ENCODE data around the gene HOOK2. TPM values are rescaled to one million over a fixed set of nuclear protein-coding genes. Genes with fewer than 3 reads are reported as not detected.

The HOOK2 gene
- total RNA-seq, 1 experiment from 2014 or later = 70.0 TPM

GRCh38 chr19:12773571-12773970 lies 1.8 kb downstream of the HOOK2 start:
- H3K9me3 Mint-ChIP-seq = no peaks in the 10 kb centered on the region
- H3K4me1 Mint-ChIP-seq = peaks cover 21% of the 10 kb centered on the region
- peak overlapping the region; percentile 81 for H3K27ac Mint-ChIP-seq
- DNase-seq (ENCODE audit: low spot score) (no peak), ATAC-seq (no peak)
- ChIA-PET CTCF (interaction anchor here (0.9 to 7.7 kb wide), 9 partner anchors 8 to 112 kb away, joined by 3 to 136 read pairs (median 25); partner anchors contain the start of gene JUNB), POLR2A (interaction anchor here (1.5 to 3.2 kb wide), 2 partner anchors 16 to 19 kb away, joined by 6 to 15 read pairs; partner anchors contain the start of gene JUNB)
- H3K36me3 Mint-ChIP-seq = peaks cover 14% of the 10 kb centered on the region
- TF ChIP-seq CREM (CRISPR knock-in tag; IDR thresholded peaks at IDR 0.05) (no peak), RORB (CRISPR knock-in tag; IDR thresholded peaks at IDR 0.05) (no peak)
- peak overlapping the region; percentile 20 for H3K4me3 Mint-ChIP-seq
- H3K27me3 Mint-ChIP-seq (ENCODE audit: low read depth) = no peaks in the 10 kb centered on the region; the same call in 1 of the 2 replicates

- POLR2A ChIA-PET = no interaction called here
- no peaks in the 10 kb centered on the region for H3K9me3 Mint-ChIP-seq
- TF ChIP-seq NR1H2 (CRISPR knock-in tag; IDR thresholded peaks at IDR 0.05) (no peak), CREM (CRISPR knock-in tag; IDR thresholded peaks at IDR 0.05) (no peak), ZMAT4 (CRISPR knock-in tag; IDR thresholded peaks at IDR 0.05) (no peak), ZNF396 (CRISPR knock-in tag; IDR thresholded peaks at IDR 0.05; ENCODE audit: borderline replicate concordance) (no peak), ETV6 (CRISPR knock-in tag; IDR thresholded peaks at IDR 0.05) (no peak)
- peaks cover 14% of the 10 kb centered on the region for H3K36me3 Mint-ChIP-seq
- CTCF ChIA-PET = interaction anchor here (7.4 to 7.7 kb wide), 2 partner anchors 11 to 75 kb away, joined by 69 to 97 read pairs; no protein-coding TSS in a partner anchor
- H3K27me3 Mint-ChIP-seq (ENCODE audit: low read depth) = no peaks in the 10 kb centered on the region; the same call in 1 of the 2 replicates
- H3K4me1 Mint-ChIP-seq = peaks cover 18% of the 10 kb centered on the region
- no peak overlapping the region for H3K4me3 Mint-ChIP-seq
- no peak for ATAC-seq
- no peak overlapping the region for H3K27ac Mint-ChIP-seq
- no peak for DNase-seq (ENCODE audit: low spot score)
These were observed 3.0 kb downstream of the HOOK2 start for GRCh38 chr19:12772323-12772722.

- Mint-ChIP-seq H3K9me3 (no peaks in the 10 kb centered on the region), H3K27ac (no peak overlapping the region), H3K4me1 (peaks cover 23% of the 10 kb centered on the region), H3K36me3 (peaks cover 14% of the 10 kb centered on the region), H3K27me3 (ENCODE audit: low read depth) (no peaks in the 10 kb centered on the region; the same call in 1 of the 2 replicates), H3K4me3 (no peak overlapping the region)
- ChIA-PET POLR2A (no interaction called here), CTCF (interaction anchor here (1.1 to 3.4 kb wide), 5 partner anchors 10 to 77 kb away, joined by 4 to 37 read pairs (median 11); no protein-coding TSS in a partner anchor)
- DNase-seq (ENCODE audit: low spot score) (no peak), ATAC-seq (no peak)
- TF ChIP-seq EMX1 (CRISPR knock-in tag; IDR thresholded peaks at IDR 0.05) (no peak), TP53 (CRISPR knock-in tag; IDR thresholded peaks at IDR 0.05) (no peak), ZNF671 (CRISPR knock-in tag; IDR thresholded peaks at IDR 0.05) (no peak), ZNF232 (CRISPR knock-in tag; IDR thresholded peaks at IDR 0.05) (no peak), RELA (CRISPR knock-in tag; IDR thresholded peaks at IDR 0.05; ENCODE audit: borderline replicate concordance) (no peak), E2F4 (CRISPR knock-in tag; IDR thresholded peaks at IDR 0.05; ENCODE audit: borderline replicate concordance, low read depth) (no peak), NR2C2 (CRISPR knock-in tag; IDR thresholded peaks at IDR 0.05) (no peak), AR (CRISPR knock-in tag; IDR thresholded peaks at IDR 0.05) (no peak), ZNF138 (CRISPR knock-in tag; conservative IDR thresholded peaks at IDR 0.05) (no peak), ZSCAN18 (CRISPR knock-in tag; IDR thresholded peaks at IDR 0.05) (no peak), SP1 (CRISPR knock-in tag; conservative IDR thresholded peaks at IDR 0.05) (no peak), ZNF281 (CRISPR knock-in tag; IDR thresholded peaks at IDR 0.05) (no peak), ZNF396 (CRISPR knock-in tag; IDR thresholded peaks at IDR 0.05; ENCODE audit: borderline replicate concordance) (no peak), ATF2 (CRISPR knock-in tag; IDR thresholded peaks at IDR 0.05; ENCODE audit: borderline replicate concordance, low read depth) (no peak), ELF4 (CRISPR knock-in tag; IDR thresholded peaks at IDR 0.05; ENCODE audit: low read depth) (no peak), NFE2L1 (CRISPR knock-in tag; IDR thresholded peaks at IDR 0.05) (no peak)
These were observed 4.4 kb downstream of the HOOK2 start for GRCh38 chr19:12770922-12771321.
